Measurements from ENCODE around the gene ITGB1BP1. TPM values are rescaled to one million over a fixed set of nuclear protein-coding genes. Genes with fewer than 3 reads are reported as not detected.

ITGB1BP1 gene
- total RNA-seq, 1 donor from 2014 or later, result 97.3 TPM

DNA sequence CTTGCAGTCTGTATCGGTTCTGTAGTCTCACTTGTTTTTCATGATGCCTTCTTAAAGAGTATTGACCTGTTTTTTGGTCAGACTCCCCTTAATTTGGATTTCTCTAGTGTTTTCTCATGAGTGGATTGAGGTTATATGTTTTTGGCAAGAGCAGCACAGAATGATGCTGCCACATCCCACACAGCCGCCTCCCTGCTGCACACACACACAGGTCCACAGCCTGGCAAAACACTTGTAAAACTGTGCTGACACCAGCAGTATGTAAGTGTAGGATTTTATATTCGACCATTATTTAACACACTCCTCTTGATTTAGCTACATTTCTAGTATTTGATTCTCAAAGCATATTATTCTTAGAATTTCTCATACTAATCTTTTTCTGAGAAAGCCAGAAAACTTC lies 68.1 kb downstream of the ITGB1BP1 start:
- DNase-seq (ENCODE audit: low spot score), result no peak
- TF ChIP-seq, protein P1, sequence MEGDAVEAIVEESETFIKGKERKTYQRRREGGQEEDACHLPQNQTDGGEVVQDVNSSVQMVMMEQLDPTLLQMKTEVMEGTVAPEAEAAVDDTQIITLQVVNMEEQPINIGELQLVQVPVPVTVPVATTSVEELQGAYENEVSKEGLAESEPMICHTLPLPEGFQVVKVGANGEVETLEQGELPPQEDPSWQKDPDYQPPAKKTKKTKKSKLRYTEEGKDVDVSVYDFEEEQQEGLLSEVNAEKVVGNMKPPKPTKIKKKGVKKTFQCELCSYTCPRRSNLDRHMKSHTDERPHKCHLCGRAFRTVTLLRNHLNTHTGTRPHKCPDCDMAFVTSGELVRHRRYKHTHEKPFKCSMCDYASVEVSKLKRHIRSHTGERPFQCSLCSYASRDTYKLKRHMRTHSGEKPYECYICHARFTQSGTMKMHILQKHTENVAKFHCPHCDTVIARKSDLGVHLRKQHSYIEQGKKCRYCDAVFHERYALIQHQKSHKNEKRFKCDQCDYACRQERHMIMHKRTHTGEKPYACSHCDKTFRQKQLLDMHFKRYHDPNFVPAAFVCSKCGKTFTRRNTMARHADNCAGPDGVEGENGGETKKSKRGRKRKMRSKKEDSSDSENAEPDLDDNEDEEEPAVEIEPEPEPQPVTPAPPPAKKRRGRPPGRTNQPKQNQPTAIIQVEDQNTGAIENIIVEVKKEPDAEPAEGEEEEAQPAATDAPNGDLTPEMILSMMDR (IDR thresholded peaks at IDR 0.05; ENCODE audit: unreplicated experiment), result no peak
- Mint-ChIP-seq H3K4me3 (ENCODE audit: unreplicated experiment) (no peak overlapping the region), H3K27me3 (ENCODE audit: unreplicated experiment) (peaks cover 2% of the 10 kb centered on the region), H3K9me3 (ENCODE audit: unreplicated experiment) (no peaks in the 10 kb centered on the region), H3K36me3 (ENCODE audit: low read depth, unreplicated experiment) (peaks cover 52% of the 10 kb centered on the region), H3K27ac (ENCODE audit: unreplicated experiment) (no peak overlapping the region), H3K4me1 (ENCODE audit: unreplicated experiment) (no peaks in the 10 kb centered on the region)

DNA sequence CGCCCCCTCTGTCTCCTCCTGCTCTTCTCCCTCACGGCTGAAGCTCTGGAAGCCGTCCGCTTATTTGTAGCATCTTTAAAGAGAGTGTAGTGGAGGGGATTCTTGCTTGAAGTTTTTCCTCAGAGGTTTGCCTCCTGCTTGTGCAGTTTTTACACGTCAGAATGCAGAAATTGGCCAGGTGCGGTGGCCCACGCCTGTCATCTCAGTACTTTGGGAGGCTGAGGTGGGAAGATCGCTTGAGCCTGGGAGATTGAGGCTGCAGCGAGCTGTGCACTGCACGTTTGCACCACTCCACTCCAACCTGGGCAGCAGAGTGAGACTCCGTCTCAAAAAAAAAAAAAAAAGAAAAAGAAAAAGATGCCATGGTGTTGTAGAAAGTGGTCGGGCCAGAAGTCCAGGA lies 69.0 kb downstream of the ITGB1BP1 start:
- peaks cover 48% of the 10 kb centered on the region for H3K36me3 Mint-ChIP-seq (ENCODE audit: low read depth, unreplicated experiment)
- H3K4me1 Mint-ChIP-seq (ENCODE audit: unreplicated experiment), result no peaks in the 10 kb centered on the region
- DNase-seq (ENCODE audit: low spot score), result no peak
- peaks cover 2% of the 10 kb centered on the region for H3K27me3 Mint-ChIP-seq (ENCODE audit: unreplicated experiment)
- TF ChIP-seq, protein P1 (IDR thresholded peaks at IDR 0.05; ENCODE audit: unreplicated experiment), result no peak
- H3K9me3 Mint-ChIP-seq (ENCODE audit: unreplicated experiment), result no peaks in the 10 kb centered on the region
- no peak overlapping the region for H3K27ac Mint-ChIP-seq (ENCODE audit: unreplicated experiment)
- no peak overlapping the region for H3K4me3 Mint-ChIP-seq (ENCODE audit: unreplicated experiment)

Other genes with a start within 250 kb of the ITGB1BP1 start
- gene ASAP2, start 216.7 kb downstream of the ITGB1BP1 start, total RNA-seq (ENCODE audit: unreplicated experiment), result 31.8 TPM
- 55.2 TPM for gene CPSF3, start 126 bp upstream of the ITGB1BP1 start, total RNA-seq (ENCODE audit: unreplicated experiment)
- 37.5 TPM for gene IAH1, start 51.0 kb upstream of the ITGB1BP1 start, total RNA-seq (ENCODE audit: unreplicated experiment)
- gene ADAM17, start 132.3 kb upstream of the ITGB1BP1 start, total RNA-seq (ENCODE audit: unreplicated experiment), result 39.7 TPM
- gene YWHAQ, start 207.5 kb upstream of the ITGB1BP1 start, total RNA-seq (ENCODE audit: unreplicated experiment), result 268 TPM